GM04503 (cell line): ENCODE results near the gene RBMS2.

Experiments
- DNase-seq: peaks from one replicate; pipeline ENCODE4 v3.0.0-alpha.2; 2012; ENCODE audit warnings: low read depth

RBMS2 gene

DNA sequence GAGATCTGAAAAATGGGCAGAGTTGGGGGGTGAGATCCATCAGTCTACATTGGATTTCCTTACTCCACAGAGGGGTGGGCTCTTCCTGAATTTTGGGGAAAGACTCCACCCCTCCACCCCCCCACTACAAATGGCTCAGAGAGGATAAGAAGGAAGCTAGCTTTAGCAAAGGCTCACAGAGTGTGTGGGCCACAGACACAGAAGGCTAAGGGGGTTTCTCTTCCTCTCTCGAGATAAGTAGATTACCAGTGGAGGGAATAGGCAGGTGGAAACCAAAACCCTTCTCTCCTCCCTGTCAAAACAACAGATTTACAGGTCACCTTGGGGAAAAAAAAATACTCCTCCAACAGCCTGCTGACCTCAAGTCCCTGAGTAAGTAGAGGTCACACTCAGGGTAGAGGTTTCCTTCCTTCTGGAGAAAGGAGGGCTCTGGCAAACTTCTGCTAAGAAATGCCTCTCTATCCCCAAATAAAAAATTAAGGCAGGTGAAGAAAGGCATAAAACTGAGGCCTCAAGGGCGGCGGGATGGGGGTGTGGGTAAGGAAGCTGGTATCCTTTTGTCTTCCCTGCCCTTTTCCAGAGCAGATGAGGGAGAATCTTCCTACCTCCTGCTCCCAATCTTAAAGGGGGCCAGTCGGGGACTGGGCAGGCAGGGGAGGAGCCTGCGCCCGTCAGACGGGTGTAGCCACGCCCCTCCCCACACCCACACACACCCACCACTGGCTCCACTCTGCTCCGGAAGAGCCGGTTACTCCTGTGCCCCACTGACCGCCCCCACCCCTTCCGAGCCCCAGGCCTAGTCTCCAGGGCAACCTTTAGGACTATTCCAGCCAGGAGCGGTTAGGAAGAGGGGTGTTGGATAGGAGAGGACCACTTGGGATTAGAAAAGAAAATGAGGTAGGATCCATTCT lies 110.4 kb downstream of the RBMS2 start:
- DNase-seq, result no peak

DNA sequence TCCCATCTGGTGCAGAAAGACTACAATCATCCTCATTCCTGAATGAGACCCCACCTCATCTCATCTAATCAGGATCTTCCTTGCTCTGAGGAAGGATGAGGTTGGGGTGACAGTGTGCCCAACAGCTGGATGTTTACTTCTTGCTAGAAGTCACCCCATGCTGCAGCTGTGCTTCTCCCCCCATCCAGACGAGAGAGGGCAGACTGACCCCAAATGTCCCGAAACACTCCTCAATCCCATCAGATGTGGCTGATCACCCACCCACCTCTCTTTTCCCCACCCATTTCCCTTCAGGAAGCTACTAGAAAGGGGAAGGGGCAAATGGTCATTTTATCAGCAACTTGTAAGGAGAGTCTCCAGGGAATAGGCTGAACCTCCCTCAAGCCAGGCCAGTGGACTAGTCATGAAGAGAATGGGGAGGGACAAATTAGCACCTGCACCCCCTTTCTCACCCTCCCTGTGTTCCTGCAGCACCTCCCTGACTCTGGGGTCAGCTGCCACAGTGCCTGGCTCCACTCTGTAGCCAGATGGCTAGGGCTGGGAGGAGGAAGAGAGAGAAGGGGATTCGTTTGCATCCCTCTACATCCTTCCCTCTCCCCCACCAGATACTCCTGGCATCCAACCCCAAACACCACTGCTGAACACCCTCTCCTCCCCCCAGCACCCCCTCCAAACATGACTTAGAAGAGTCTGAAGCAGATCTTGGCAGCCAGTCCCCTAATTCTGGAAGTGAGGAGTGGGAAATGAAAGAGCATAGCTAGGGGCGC lies 111.3 kb downstream of the RBMS2 start:
- no peak for DNase-seq

DNA sequence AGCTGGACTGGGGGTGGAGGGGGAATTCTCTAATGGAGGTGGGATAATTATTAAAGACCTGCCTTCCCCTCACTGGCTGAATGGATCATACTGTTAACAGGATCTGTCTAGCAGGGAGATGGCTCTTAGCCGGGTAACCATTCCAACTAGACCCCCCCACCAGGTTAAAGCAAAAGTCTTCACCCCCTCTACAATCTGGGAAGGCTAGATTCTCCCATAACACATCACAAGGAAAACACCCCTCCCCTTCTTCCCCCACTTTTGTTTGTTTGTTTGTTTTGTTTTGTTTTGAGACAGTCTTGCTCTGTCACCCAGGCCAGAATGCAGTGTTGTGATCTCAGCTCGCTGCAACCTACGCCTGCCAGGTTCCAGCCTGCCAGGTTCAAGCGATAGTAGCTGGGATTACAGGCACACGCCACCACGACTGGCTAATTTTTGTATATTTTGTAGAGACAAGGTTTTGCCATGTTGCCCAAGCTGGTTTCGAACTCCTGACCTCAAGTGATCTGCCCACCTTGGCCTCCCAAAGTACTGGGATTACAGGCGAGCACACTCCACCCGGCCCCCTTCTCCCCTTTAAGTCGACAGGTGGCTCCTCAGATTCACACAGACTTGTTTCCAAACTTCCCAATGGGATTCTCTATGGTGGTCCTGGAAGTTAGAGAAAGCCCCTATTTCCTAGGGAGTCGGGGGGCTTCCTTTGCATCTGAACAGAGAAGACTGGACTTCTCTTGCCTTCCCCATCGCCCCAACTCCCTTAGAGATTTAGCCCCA lies 112.0 kb downstream of the RBMS2 start:
- DNase-seq, result no peak

DNA sequence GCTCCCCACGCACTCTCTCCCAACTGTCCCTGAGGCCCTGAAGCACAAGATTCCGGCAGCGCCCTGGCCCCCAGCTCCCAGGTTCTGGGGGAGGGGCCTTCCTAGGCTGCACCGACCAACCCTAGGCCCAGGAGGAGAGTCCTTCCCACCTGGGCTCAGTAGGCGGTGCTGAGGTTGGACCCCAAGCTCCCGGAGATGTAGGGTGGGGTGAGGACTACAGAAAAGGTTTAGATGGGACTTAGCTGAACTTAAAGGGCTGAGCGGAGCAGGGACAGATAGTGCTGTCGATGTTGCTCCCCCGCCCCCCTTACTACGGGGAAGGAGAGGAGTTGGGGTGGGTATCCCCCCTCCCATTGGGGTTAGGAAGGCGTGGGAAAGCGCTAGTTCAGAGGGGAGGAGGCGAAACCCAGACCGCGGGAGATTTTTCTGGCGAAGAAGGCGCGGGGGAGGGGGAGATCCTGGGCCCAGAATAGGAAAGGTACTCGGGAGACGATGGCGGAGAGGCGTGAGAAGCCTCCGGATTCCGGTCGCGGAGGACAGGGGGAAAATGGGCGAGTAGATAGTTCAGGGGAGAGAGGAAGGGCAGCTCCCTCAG lies 112.7 kb downstream of the RBMS2 start:
- DNase-seq, result no peak

DNA sequence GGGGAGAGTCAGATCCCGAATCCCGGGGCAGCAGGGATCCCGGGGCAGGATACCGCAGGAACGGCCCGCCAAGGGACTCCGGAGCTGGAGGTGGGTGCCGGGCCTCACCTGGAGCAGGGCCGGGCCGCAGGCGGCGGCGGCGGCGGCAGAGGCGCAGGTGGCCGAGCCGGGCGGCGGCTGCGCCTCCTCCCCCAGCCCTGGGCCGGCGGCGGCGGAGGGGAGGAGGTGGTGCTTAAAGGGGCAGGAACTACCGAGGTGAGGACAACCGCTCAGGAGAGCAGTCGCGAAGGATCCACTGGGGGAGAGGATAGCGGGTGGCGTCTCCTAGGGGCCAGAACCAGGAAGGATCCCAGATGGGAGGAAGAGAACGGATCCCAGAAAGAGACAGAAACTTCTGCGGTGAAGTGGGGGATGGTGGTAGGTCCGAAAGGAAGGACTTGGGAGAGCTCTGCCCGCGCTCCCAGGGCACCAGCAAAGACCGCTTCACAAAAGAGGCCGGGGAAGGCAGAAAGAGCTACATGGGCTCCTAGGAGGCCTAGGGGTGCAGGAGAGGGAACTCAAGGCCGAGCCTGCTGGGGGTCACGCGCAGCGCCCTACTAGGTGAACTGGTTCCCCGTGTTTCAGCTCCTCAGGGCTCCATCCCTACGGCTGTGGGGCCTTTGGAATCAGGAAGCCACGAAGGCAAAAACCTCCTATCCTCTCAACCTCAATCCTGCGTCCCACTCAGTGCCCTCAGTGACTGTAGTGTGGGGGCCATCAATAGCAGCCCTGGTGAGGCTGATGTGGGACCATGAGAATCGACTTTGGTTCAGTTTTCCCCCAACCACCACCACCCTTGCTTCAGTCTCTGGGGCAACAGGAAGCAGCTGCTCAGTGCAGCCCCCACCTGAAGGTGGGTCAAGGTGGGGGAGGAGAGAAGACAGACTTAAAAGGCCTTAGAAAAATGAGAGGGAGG lies 113.5 kb downstream of the RBMS2 start:
- peak; percentile 56 for DNase-seq

DNA sequence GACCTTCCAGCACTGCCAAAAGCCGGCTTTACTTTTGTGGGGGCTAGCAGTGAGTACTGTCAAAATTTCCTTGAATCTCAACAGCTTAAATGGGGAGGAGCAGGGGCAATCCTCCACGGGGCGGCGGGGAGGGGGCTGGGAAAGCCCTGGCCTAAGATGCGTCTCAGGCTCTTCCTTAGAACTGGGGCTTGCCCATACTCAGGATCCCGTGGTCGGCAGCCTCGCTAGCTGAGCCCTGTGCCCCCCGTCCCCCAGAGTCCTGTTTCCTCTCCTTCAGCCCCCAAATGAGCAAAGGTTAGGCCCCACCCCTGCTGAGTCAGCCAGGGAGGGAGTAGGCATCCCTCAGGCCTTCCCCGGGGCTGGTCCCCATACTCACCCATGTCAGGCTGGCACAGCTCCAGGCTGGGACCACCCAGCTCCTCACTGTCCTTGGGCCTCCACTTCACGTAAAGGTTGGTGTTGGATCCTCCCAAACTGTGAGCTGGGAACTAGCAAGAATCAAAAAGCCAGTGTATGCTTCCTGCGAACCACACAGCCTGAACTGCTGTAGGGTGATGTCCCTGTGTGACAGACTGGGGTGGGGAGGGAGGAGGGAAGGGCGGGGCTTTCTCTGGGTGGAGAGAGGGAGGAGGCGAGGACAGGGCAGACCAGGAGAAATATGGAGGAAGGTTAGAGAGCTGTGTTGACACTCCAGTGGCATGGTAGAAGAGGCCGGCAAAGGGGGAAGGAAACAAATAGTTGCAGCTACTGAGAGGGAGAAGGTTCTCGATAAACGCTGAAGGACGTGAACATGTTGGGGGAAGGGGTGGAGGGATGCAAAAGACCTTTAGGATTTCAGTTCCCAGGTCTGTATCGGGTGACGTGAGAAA lies 114.4 kb downstream of the RBMS2 start:
- peak; percentile 73 for DNase-seq

DNA sequence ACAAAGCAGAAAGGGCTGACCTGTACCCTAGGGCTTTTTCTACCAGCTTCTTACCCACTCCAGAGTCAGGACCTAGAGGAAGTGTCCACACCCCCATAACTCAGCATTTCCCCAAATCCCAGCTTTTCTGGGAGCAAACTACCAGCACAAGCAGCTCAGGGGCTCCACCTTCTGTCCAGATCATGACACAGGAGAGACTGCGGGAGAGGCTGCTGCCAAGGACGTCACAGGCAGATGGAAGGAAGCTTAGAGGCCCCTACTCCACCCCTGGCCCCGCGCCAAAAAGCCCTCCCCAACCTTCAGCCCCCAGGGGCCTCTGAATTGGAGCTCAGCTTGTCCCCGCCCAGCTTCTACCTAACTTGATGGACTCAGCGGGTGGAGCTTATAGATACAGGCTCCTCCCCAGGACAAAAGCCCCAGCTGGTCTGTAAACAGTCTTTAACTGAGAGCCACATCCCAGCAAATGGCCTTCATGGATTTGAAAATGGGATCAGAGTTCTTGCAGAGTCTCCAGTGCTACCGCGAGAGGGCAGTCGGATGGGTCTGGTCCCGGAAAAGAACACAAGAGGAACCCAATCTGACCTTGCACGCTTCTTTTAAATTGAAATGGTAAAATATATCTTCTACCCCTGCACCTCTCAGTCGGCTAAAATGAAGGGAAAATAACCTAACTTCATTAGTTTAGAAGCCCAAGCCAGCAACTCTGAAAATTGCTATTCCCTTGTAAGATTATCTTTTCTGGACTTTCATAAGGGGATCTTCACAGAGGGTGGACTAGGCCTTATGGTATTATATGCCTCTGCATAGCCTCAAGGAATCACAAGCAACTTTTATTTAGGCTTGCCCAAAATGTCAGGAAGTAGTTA lies 115.3 kb downstream of the RBMS2 start:
- DNase-seq, result peak; percentile 98

DNA sequence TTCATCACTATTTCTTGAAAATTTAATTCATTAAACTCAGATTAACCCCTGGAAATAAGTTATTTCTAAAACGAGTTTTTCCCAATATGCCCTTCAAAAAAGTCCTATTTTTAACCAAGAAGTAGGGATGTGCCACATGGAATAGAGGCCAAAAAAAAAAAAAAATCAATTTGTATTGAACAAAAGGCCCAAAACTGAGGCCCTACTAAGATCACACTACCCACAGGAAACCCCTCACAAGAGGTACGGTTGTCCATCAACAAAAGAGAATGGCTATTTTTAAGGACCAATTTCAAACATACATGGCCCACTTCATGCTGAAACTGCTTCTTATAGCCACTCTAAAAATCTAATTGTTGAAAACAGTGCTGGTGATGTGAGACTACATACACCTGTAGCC lies 116.0 kb downstream of the RBMS2 start:
- DNase-seq, result no peak

DNA sequence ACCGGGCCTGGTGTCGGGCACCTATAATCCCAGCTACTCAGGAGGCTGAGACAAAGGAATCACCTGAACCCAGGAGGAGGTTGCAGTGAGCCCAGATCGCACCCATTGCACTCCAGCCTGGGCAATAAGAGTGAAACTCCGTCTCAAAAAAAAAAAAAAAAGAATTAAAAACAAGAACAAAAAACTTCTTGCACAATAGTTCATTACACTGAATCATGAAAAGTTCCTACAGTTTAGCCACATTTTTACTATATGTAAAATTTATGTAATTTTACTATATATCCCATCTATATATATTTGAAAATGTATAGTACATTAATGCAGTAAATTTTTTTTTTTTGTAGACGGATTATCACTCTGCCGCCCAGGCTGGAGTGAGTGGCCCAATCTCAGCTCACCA lies 119.6 kb downstream of the RBMS2 start:
- no peak for DNase-seq

DNA sequence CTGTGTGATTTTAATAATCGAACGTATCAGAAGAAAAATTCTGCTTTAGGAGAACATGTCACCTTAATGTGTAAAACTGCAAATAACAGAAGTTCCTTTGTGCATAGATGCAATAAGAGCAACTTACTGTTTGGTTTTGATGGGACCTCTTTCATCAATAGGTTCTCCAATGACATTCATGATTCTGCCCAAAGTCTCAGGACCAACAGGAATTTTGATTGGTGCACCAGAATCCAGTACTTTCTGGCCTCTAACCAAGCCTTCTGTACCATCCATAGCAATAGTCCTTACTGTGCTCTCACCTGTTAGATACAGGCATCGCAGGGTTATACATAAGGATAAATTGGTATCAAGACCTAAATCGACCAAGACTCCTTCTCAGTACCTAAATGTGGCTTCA lies 123.0 kb downstream of the RBMS2 start:
- DNase-seq, result no peak

DNA sequence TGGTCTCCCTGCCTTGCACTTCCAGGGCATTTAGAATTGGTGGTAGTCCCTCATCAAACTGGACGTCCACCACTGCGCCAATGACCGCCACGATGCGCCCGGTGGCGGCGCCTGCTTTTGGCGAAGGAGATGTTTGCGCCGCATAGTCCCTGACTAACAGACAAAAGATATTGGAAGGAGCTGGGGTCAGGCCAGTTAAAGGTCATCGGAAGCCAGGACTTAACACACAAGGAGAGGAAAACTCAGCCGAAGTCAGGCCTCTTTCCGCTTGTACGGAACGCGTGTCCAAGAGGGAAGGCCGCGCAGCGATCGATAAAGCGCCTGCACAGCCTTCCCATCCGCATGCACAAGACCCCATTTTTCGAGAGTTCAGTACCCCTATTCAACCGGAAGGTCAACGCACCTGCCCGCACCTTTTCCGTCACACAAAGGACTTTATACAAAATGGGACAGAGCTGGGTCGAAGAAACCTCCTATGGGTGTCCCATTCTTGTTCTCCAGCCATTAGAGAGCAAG lies 123.6 kb downstream of the RBMS2 start:
- DNase-seq, result no peak
